HepG2 (cell line): ENCODE data around the gene INTS1. TPM values are rescaled to one million over a fixed set of nuclear protein-coding genes. Genes with fewer than 3 reads are reported as not detected.
A peak's percentile ranks its signal among the peaks of the same experiment; 100 is the strongest.

Experiments
- AGO2 ChIP-seq: fragments of 200-400 bp; formaldehyde crosslinking; optimal IDR thresholded peaks from 2 replicates; pipeline ENCODE3; 2017; ENCODE audit warnings: mild to moderate bottlenecking, low read depth, low read length, moderate library complexity
- CBX2 ChIP-seq, 2 experiments: fragments of 200-600 bp in 1 of 2; sonication (generic); formaldehyde crosslinking in 1 of 2; IDR thresholded peaks; 2 replicates each; pipeline versions ENCODE4 v1.7.0 to v1.8.1; 2018 to 2022; ENCODE audit warnings: low read depth in 2 of 2, low read length in 1 of 2, mild to moderate bottlenecking in 1 of 2, missing genetic modification reagents in 1 of 2
- DRAP1 ChIP-seq: IDR thresholded peaks from 2 replicates; pipeline ENCODE4 v1.6.1; 2016; ENCODE audit warnings: missing genetic modification reagents, missing compliant biosample characterization
- ELF4 ChIP-seq: sonication (generic); formaldehyde crosslinking; IDR thresholded peaks from 2 replicates; pipeline ENCODE4 v1.5.0; 2020; ENCODE audit warnings: missing genetic modification reagents, mild to moderate bottlenecking, moderate library complexity, borderline replicate concordance
- FOSL1 ChIP-seq: sonication (generic); formaldehyde crosslinking; IDR thresholded peaks from 2 replicates; pipeline ENCODE4 v1.9.0; 2021; ENCODE audit warnings: missing genetic modification reagents, borderline replicate concordance
- HNRNPK ChIP-seq: fragments of 200-400 bp; formaldehyde crosslinking; IDR thresholded peaks from 2 replicates; pipeline ENCODE4 v1.6.1; 2018; ENCODE audit warnings: low read length, low read depth, moderate library complexity, mild to moderate bottlenecking; ENCODE audit not compliant: poor library complexity, severe bottlenecking
- ISL2 ChIP-seq: sonication (generic); formaldehyde crosslinking; IDR thresholded peaks from 2 replicates; pipeline ENCODE4 v1.5.0; 2020; ENCODE audit warnings: missing genetic modification reagents
- MAF1 ChIP-seq: sonication (generic); formaldehyde crosslinking; IDR thresholded peaks from 2 replicates; pipeline ENCODE4 v1.5.0; 2020; ENCODE audit warnings: missing genetic modification reagents, borderline replicate concordance
- MAZ ChIP-seq, 2 experiments: sonication (generic) in 1 of 2; formaldehyde crosslinking in 1 of 2; IDR thresholded peaks; 2 replicates each; pipeline versions ENCODE4 v1.5.0 to v1.6.1; 2012 to 2020; ENCODE audit warnings: low read depth in 2 of 2, mild to moderate bottlenecking in 2 of 2, borderline replicate concordance in 1 of 2, improper control_type of control experiment in 1 of 2, low read length in 1 of 2, missing genetic modification reagents in 1 of 2, moderate library complexity in 1 of 2
- NFYB ChIP-seq: sonication (generic); formaldehyde crosslinking; IDR thresholded peaks from 2 replicates; pipeline ENCODE4 v1.4.0; 2020; ENCODE audit warnings: missing genetic modification reagents
- PTBP1 ChIP-seq: fragments of 200-400 bp; formaldehyde crosslinking; IDR thresholded peaks from 2 replicates; pipeline ENCODE4 v1.6.1; 2018; ENCODE audit warnings: low read length, low read depth; ENCODE audit not compliant: poor library complexity, severe bottlenecking
- THRA ChIP-seq: sonication (generic); formaldehyde crosslinking; IDR thresholded peaks from 2 replicates; pipeline ENCODE4 v1.4.0; 2020; ENCODE audit warnings: missing genetic modification reagents, borderline replicate concordance
- TRIM22 ChIP-seq: fragments of 450-650 bp; IDR thresholded peaks from 2 replicates; pipeline ENCODE4 v1.6.1; 2017
- ZBTB49 ChIP-seq: sonication (generic); formaldehyde crosslinking; IDR thresholded peaks from 2 replicates; pipeline ENCODE4 v1.4.0; 2020; ENCODE audit warnings: missing genetic modification reagents, borderline replicate concordance
- ZNF180 ChIP-seq: sonication (generic); formaldehyde crosslinking; IDR thresholded peaks from 2 replicates; pipeline ENCODE4 v1.4.0; 2020; ENCODE audit warnings: low read depth, missing genetic modification reagents, borderline replicate concordance
- ZNF292 ChIP-seq: sonication (generic); formaldehyde crosslinking; IDR thresholded peaks from 2 replicates; pipeline ENCODE4 v1.8.1; 2022; ENCODE audit warnings: mild to moderate bottlenecking, low read depth, missing genetic modification reagents, borderline replicate concordance
- ZNF329 ChIP-seq: sonication (generic); formaldehyde crosslinking; IDR thresholded peaks from 2 replicates; pipeline ENCODE4 v1.9.0; 2021; ENCODE audit warnings: low read depth, mild to moderate bottlenecking, missing genetic modification reagents
- ZNF550 ChIP-seq: sonication (generic); formaldehyde crosslinking; IDR thresholded peaks from 2 replicates; pipeline ENCODE4 v1.4.0; 2020; ENCODE audit warnings: mild to moderate bottlenecking, missing genetic modification reagents, borderline replicate concordance
- ZNF766 ChIP-seq: sonication (generic); formaldehyde crosslinking; IDR thresholded peaks from 2 replicates; pipeline ENCODE4 v1.5.0; 2020; ENCODE audit warnings: missing genetic modification reagents, borderline replicate concordance
- ZNF768 ChIP-seq: sonication (generic); formaldehyde crosslinking; IDR thresholded peaks from 2 replicates; pipeline ENCODE4 v1.4.0; 2020; ENCODE audit warnings: missing genetic modification reagents
- polyA plus RNA-seq, 8 experiments: library from polyadenylated mRNA; depleted of rRNA in 3 of 8; stranded (reverse) in 7 of 8; unstranded in 1 of 8; fragments of >200 nt; fragmentation: Illumina TruSeq in 4 of 8; extraction: Trizol in 4 of 8; gene quantifications; 2 replicates each; pipeline versions ENCODE4 v1.2.1 to v1.2.3, GENCODE V29; 2011 to 2016; ENCODE audit warnings: low read depth in 4 of 8, missing spikeins in 1 of 8, mixed read lengths in 1 of 8; ENCODE audit not compliant: insufficient read depth in 1 of 8
- total RNA-seq, 5 experiments: library from RNA; depleted of rRNA; stranded (reverse); fragments of >200 nt; fragmentation: Illumina TruSeq; extraction: Trizol; gene quantifications; 2 replicates each; pipeline ENCODE4 v1.2.3, GENCODE V29; 2016; ENCODE audit warnings: low read depth in 1 of 5

INTS1 gene
- total and polyA plus RNA-seq, 2 of the 13 experiments (the other 11 are each of a cell fraction or from before 2014, with no cell fraction given) = 13.7 to 29.0 TPM

DNA sequence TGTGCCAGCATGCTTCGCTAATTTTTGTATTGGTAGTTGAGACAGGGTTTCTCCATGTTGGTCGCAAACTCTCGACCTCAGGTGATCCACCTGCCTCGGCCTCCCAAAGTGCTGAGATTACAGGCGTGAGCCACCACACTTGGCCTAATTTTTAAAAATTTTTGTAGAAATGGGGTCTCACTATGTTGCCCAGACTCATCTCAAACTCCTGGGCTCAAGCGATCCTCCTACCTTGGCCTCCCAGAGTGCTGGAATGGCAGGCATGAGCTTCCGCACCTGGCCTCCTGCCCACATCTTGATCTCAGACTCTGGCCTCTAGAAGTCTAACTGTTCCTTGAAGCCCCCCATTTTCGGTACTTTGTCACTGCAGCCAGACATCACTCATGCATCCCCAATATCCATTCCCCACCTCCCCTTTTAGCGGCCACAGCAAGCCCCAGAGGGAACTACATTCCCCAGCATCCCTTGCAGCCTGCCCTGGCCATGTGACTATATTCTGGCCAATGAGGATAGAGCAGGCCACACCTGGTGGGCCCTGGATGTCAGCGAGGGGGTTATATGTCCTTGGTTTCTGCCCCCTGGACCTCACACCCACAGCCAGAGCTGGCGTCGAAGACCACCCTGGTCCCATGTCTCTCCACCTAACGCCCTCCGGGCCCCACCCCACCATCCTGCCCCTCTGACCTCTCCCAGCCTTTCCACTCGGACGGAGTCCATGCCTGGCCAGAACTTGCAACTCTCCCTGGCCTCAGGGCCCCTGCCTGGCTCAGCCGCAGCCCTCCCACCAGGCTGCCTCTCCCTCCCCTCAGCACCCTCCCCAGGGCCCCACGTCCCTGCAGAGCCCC, 78.7 kb downstream of the INTS1 start (continued):
- TF ChIP-seq ZBTB49 (CRISPR knock-in tag) = no peak
- no peak for TF ChIP-seq ZNF768 (CRISPR knock-in tag)
- no peak for TF ChIP-seq ZNF292
- TF ChIP-seq NFYB (CRISPR knock-in tag) = peak; percentile 84
- no peak for TF ChIP-seq MAZ (IDR thresholded peaks at IDR 0.05; ENCODE audit: borderline replicate concordance, low read depth, low read length)
- no peak for TF ChIP-seq MAZ (CRISPR knock-in tag; IDR thresholded peaks at IDR 0.05; ENCODE audit: low read depth)
- TF ChIP-seq ELF4 (CRISPR knock-in tag) = no peak
- TF ChIP-seq ZNF766 (CRISPR knock-in tag) = no peak
- no peak for TF ChIP-seq PTBP1
- TF ChIP-seq ZNF550 (CRISPR knock-in tag) = no peak
- no peak for TF ChIP-seq ZNF180 (CRISPR knock-in tag)
- TF ChIP-seq TRIM22 = no peak
- no peak for TF ChIP-seq THRA (CRISPR knock-in tag)
- TF ChIP-seq ISL2 (CRISPR knock-in tag) = no peak
- TF ChIP-seq HNRNPK = no peak
- TF ChIP-seq CBX2 (IDR thresholded peaks at IDR 0.05; ENCODE audit: low read depth, low read length) = no peak
- no peak for TF ChIP-seq CBX2 (CRISPR knock-in tag; IDR thresholded peaks at IDR 0.05; ENCODE audit: low read depth)
- TF ChIP-seq DRAP1 (CRISPR knock-in tag) = no peak
- no peak for TF ChIP-seq AGO2
- TF ChIP-seq MAF1 = no peak
- TF ChIP-seq FOSL1 = no peak
- no peak for TF ChIP-seq ZNF329 (CRISPR knock-in tag)
